Astrocyte (in vitro differentiated cells and primary cell): Measurements from ENCODE around the gene EEF1AKMT3.
"Not testable (repeated sequence)": the region's sequence is repeated elsewhere in the genome, so short reads cannot be mapped to it uniquely, and the experiment has no call there.

Experiments
- EZH2 ChIP-seq: IDR thresholded peaks from 2 replicates; pipeline ENCODE4 v1.6.1; 2012; ENCODE audit warnings: mild to moderate bottlenecking, low read length, inconsistent platforms; ENCODE audit not compliant: insufficient read depth
- TF ChIP-seq, protein P1 (sequence below): IDR thresholded peaks from 2 replicates; pipeline ENCODE4 v1.5.1; 2011; ENCODE audit warnings: low read depth, mild to moderate bottlenecking, inconsistent platforms, low read length, moderate library complexity; ENCODE audit not compliant: insufficient read depth

- TF ChIP-seq, protein P1, sequence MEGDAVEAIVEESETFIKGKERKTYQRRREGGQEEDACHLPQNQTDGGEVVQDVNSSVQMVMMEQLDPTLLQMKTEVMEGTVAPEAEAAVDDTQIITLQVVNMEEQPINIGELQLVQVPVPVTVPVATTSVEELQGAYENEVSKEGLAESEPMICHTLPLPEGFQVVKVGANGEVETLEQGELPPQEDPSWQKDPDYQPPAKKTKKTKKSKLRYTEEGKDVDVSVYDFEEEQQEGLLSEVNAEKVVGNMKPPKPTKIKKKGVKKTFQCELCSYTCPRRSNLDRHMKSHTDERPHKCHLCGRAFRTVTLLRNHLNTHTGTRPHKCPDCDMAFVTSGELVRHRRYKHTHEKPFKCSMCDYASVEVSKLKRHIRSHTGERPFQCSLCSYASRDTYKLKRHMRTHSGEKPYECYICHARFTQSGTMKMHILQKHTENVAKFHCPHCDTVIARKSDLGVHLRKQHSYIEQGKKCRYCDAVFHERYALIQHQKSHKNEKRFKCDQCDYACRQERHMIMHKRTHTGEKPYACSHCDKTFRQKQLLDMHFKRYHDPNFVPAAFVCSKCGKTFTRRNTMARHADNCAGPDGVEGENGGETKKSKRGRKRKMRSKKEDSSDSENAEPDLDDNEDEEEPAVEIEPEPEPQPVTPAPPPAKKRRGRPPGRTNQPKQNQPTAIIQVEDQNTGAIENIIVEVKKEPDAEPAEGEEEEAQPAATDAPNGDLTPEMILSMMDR: not testable (repeated sequence)
- not testable (repeated sequence) for TF ChIP-seq EZH2
Observed at GRCh38 chr12:57820119-57820518, 47.7 kb downstream of the EEF1AKMT3 start.
